ENCODE measurements around the gene RRAS2.
"Not testable (repeated sequence)": the region's sequence is repeated elsewhere in the genome, so short reads cannot be mapped to it uniquely, and the experiment has no call there.

RRAS2 gene

DNA sequence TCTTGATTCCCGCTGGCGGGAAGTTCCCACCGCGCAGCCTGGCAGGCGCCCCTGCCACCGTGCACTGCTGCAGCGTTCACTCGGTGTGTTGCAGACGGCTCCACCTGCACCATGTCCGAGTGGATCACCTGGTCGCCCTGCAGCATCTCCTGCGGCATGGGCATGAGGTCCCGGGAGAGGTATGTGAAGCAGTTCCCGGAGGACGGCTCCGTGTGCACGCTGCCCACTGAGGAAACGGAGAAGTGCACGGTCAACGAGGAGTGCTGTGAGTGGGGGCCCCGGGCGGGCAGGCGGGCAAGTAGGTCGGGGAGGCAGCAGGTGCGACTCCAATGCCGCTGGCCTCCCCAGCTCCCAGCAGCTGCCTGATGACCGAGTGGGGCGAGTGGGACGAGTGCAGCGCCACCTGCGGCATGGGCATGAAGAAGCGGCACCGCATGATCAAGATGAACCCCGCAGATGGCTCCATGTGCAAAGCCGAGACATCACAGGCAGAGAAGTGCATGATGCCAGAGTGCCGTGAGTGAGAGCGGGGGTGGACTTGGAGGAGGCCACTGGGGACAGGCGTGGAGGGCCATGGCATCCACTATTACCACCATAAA, 99.7 kb downstream of the RRAS2 start:
- CTCF ChIA-PET: no interaction called here
- POLR2A ChIA-PET: no interaction called here
- TF ChIP-seq, protein P1, sequence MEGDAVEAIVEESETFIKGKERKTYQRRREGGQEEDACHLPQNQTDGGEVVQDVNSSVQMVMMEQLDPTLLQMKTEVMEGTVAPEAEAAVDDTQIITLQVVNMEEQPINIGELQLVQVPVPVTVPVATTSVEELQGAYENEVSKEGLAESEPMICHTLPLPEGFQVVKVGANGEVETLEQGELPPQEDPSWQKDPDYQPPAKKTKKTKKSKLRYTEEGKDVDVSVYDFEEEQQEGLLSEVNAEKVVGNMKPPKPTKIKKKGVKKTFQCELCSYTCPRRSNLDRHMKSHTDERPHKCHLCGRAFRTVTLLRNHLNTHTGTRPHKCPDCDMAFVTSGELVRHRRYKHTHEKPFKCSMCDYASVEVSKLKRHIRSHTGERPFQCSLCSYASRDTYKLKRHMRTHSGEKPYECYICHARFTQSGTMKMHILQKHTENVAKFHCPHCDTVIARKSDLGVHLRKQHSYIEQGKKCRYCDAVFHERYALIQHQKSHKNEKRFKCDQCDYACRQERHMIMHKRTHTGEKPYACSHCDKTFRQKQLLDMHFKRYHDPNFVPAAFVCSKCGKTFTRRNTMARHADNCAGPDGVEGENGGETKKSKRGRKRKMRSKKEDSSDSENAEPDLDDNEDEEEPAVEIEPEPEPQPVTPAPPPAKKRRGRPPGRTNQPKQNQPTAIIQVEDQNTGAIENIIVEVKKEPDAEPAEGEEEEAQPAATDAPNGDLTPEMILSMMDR (IDR thresholded peaks at IDR 0.05; ENCODE audit: insufficient read depth, low read length, missing control alignments): no peak
- H3K4me3 ChIP-seq (ENCODE audit: low read depth, low read length): no peak overlapping the region
- DNase-seq (ENCODE audit: low read depth, low spot score): no peak

DNA sequence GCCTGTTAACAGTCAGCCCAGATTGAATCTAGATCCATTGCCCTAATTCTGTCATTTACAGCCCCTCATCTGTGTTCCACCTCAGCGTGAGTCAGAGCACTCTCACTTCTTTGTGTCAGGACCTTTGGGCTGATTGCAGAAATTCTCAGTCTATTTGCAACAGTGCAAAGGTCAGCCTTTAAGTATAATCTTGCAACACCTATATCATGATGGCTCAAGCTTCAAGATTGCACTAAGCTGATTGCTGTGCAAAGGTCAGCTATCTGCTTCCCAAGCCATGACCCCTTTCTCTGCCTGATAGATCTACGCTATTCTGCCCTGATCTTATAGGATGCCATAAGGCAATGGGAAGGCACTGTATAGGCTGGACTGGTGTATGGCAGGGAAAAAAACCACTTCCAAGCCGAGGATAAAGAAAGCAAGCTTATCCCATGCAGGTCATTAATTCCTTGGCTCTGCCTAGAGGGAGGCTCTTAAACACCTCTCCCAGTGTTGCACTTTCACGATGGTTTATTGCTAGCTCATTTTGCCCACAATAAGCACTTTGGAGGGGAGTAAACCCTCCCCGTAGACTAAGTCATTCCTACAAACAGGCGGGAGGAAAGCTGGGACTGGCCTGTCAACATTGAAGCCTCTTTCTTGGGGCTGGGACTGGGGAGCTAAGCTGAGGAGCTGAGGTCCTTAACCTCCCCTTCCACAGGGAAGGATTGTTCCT, 100.6 kb downstream of the RRAS2 start:
- TF ChIP-seq, protein P1 (IDR thresholded peaks at IDR 0.05; ENCODE audit: insufficient read depth, low read length, missing control alignments): no peak
- CTCF ChIA-PET: interaction anchor here (1.1 kb wide), 1 partner anchor 9 kb away, joined by 3 read pairs; no protein-coding TSS in a partner anchor
- POLR2A ChIA-PET: no interaction called here
- no peak for DNase-seq (ENCODE audit: low read depth, low spot score)
- H3K4me3 ChIP-seq (ENCODE audit: low read depth, low read length): no peak overlapping the region

DNA sequence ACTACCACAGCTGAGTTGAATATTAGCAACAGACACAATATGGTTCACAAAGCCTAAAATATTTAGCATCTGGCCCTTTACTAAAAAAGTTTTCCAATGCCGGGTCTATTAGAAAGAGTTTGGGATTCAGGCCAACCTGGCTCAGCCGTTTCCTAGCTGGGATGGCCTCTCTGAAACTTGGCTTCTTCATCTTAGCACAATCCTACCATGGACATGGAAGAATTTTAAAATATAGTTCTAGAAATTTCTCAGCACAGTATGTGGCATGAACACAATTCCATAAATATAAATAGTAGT, 103.8 kb downstream of the RRAS2 start:
- ChIA-PET CTCF (no interaction called here), POLR2A (no interaction called here)
- TF ChIP-seq, protein P1 (IDR thresholded peaks at IDR 0.05; ENCODE audit: insufficient read depth, low read length, missing control alignments): no peak
- no peak overlapping the region for H3K4me3 ChIP-seq (ENCODE audit: low read depth, low read length)
- no peak for DNase-seq (ENCODE audit: low read depth, low spot score)

DNA sequence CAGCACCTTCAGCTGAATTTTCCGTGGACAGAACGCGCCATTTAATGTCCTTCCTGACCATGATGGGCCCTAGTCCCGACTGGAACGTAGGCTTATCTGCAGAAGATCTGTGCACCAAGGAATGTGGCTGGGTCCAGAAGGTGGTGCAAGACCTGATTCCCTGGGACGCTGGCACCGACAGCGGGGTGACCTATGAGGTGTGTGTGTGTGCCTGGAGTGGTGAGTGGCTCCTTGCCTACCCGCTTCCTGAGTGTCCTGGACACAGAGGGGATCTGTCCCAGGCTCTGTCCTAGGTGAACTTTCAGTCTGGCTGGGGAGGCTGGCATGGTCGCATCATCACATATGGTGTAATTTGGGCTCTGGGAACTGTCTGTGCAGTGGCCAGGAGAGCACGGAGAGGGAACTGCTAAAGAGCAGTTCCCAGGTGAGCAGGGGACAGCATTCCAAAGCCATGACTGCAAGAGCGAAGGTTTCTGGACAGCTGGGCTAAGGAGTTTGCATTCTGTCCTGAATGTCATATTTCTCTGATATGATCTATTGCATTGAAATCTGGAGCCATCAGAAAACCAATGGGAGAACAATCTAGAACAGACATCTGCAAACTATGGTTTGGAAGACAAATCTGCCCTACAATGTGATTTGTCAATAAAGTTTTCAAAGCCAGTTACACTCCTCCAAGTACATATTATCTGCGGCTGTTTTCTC, 104.3 kb downstream of the RRAS2 start:
- TF ChIP-seq, protein P1 (IDR thresholded peaks at IDR 0.05; ENCODE audit: insufficient read depth, low read length, missing control alignments): no peak
- DNase-seq (ENCODE audit: low read depth, low spot score): no peak
- H3K4me3 ChIP-seq (ENCODE audit: low read depth, low read length): no peak overlapping the region
- POLR2A ChIA-PET: no interaction called here
- CTCF ChIA-PET: interaction anchor here (5.1 to 5.2 kb wide), 2 partner anchors 299 to 483 kb away, joined by 37 to 84 read pairs; no protein-coding TSS in a partner anchor

DNA sequence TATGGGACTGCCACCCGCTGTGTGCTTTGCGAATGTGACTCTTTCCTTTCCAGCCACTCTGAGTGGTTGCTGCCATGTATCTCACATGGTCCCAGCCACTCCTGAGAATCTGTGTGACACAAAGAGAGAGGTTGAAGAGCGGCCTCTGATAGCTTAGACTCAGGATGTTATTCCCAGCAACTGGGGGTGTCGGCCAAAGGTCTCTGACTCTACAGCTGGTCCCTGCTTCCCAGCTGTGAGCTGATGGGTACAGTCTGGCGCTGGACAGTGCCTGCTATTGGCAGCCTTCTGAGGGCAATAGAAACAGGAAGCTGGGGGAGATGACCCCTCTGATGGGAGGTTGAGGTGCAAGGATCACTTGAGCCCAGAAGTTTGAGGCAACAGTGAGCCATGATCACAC, 105.1 kb downstream of the RRAS2 start:
- H3K4me3 ChIP-seq (ENCODE audit: low read depth, low read length): no peak overlapping the region
- CTCF ChIA-PET: interaction anchor here (1.1 to 5.2 kb wide), 3 partner anchors 9 to 482 kb away, joined by 3 to 84 read pairs (median 37); no protein-coding TSS in a partner anchor
- TF ChIP-seq, protein P1 (IDR thresholded peaks at IDR 0.05; ENCODE audit: insufficient read depth, low read length, missing control alignments): no peak
- POLR2A ChIA-PET: no interaction called here
- DNase-seq (ENCODE audit: low read depth, low spot score): no peak

DNA sequence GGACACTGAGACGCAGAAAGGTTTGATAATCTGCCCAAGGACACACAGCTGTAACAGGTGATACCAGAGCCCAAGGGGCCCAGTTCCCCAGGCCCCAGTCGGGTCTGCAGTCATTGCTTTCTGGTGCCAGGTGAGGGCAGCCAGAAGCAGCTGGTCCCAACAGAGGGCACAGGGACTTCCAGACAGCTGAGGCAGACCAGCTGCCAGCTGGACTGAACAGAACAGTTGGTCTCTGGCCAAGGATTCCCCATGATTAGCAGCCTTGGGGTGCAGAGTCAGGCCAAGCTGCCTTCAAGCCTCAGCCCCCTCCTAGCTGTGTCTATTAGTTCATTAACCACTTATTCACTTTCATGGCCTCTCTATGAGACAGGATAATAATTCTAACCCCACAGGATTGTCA, 105.6 kb downstream of the RRAS2 start:
- TF ChIP-seq, protein P1 (IDR thresholded peaks at IDR 0.05; ENCODE audit: insufficient read depth, low read length, missing control alignments): no peak
- no peak for DNase-seq (ENCODE audit: low read depth, low spot score)
- ChIA-PET CTCF (interaction anchor here (1.1 to 5.2 kb wide), 3 partner anchors 9 to 482 kb away, joined by 3 to 84 read pairs (median 37); no protein-coding TSS in a partner anchor), POLR2A (no interaction called here)
- no peak overlapping the region for H3K4me3 ChIP-seq (ENCODE audit: low read depth, low read length)

DNA sequence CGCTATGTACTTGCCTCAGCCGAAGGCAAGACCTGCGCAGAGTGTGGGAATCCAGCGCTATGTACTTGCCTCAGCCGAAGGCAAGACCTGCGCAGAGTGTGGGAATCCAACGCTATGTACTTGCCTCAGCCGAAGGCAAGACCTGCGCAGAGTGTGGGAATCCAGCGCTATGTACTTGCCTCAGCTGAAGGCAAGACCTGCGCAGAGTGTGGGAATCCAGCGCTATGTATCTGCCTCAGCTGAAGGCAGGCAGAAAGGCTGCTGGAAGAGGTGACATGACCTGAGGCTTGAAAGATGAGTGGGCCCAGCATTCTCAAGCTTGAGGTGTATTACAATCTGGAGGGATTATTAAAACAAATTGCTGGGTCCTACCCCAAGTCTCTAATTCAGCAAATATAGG, 106.5 kb downstream of the RRAS2 start:
- H3K4me3 ChIP-seq (ENCODE audit: low read depth, low read length); DNase-seq (ENCODE audit: low read depth, low spot score); POLR2A ChIA-PET: not testable (repeated sequence)
- CTCF ChIA-PET: interaction anchor here (0.8 to 5.2 kb wide), 5 partner anchors 10 to 481 kb away, joined by 3 to 84 read pairs (median 3); no protein-coding TSS in a partner anchor
